ENCODE measurements around the gene SYTL1.

The SYTL1 gene, protein sequence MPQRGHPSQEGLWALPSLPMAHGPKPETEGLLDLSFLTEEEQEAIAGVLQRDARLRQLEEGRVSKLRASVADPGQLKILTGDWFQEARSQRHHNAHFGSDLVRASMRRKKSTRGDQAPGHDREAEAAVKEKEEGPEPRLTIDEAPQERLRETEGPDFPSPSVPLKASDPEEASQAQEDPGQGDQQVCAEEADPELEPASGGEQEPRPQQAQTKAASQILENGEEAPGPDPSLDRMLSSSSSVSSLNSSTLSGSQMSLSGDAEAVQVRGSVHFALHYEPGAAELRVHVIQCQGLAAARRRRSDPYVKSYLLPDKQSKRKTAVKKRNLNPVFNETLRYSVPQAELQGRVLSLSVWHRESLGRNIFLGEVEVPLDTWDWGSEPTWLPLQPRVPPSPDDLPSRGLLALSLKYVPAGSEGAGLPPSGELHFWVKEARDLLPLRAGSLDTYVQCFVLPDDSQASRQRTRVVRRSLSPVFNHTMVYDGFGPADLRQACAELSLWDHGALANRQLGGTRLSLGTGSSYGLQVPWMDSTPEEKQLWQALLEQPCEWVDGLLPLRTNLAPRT

DNA sequence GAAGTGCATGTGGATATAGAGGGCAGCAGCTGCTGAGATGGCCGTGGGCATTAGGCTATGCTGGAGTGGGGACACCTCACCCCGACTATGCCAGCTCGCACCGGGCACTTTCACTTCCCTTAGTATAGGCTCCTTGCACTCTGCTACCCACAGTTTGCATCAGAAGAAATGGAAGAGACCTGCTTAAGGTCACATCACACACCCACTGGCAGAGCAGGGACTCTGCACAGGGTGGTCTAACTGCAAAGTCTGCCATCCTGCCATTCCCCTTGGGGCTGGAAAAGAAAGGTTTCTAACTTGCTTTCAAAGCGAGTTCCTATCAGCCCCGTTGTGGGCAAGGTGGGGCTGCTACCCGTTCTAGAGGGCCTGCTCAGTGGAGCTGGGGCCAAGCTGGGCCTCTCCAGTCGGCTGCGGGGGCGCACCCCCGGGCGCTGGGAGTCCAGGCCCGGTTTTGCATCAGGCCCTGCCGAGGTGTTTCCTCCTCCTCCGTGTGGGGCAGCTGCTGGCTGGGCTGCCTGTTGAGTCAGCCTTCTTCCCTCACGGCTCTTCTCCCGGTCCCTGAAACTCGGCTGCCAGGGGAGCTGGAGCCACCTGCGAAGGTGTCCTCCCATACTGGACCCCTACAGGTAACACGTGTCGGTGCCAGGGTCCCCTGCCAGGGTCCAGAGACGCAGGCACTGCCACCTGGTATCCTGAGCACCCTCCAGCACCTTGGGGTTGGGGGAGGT lies at the start of gene SYTL1:
TSS of gene SYTL1 (plus strand) at position 498 of the 728 bp plus-strand sequence. CDS start 3,313 bp downstream, outside the sequence.
- DNase-seq (ENCODE audit: low read depth in 3 of 3): peak in 1 of 3 donors; percentile 45

DNA sequence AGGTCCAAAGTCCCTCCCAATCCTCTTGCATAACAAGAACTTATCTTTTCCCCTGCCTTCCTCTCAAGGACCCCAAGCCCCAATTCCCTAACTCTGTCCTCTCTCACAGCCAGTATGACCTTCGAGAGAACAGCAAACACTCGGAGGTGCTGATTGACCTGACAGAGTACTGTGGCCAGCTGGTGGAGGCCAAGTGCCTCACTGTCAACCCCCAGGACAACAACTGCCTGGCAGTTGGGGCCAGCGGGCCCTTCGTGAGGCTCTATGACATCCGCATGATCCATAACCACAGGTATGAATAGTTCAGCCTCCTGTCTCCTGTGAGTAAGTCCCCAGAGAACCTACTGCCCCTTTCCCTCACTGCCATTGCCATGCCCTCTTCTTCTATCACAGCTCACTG lies 49.7 kb upstream of the SYTL1 start:
- no peak for DNase-seq (ENCODE audit: low read depth in 3 of 3)

DNA sequence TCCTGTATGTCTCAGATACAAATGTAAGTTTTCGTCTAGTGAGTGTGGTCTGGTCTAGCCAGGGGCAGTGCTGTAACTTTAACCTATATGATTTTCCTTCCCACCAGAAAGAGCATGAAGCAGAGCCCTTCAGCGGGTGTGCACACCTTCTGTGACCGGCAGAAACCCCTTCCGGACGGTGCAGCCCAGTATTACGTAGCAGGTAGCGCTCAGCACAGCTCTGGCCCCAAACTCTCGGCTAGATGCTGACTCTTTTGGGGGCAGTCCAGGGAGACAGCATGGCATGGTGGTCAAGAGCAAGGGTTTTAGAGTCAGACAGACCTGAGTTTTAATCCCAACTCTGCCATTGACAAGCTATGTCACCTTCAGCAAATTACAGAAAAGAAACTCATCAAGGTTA lies 47.9 kb upstream of the SYTL1 start:
- no peak for DNase-seq (ENCODE audit: low read depth in 3 of 3)

DNA sequence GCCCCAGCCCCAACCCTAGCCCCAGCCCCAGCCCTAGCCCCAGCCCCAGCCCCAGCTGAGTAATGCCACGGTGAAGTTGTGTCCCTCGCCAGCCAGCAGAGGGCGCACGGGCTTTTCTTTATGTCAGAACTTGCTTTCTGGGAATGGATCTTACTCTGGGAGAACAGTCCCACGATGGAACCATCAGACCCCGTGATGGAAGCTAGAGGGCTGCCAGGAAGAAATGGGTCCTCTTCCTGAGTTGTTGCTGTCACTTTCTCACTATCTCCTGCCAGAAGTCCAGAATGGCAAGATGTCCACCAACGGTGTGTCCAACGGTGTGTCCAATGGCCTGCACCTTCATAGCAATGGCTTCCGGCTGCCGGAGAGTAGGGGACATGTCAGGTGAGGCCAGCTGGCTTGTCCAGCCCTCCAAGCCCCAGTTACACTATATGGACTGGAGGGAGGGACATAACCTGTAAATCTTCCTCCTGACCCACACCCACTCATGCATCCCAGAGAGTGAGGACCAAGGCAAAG lies 45.0 kb upstream of the SYTL1 start:
- DNase-seq (ENCODE audit: low read depth in 3 of 3): peak; percentile 21 to 69 (median 52)

DNA sequence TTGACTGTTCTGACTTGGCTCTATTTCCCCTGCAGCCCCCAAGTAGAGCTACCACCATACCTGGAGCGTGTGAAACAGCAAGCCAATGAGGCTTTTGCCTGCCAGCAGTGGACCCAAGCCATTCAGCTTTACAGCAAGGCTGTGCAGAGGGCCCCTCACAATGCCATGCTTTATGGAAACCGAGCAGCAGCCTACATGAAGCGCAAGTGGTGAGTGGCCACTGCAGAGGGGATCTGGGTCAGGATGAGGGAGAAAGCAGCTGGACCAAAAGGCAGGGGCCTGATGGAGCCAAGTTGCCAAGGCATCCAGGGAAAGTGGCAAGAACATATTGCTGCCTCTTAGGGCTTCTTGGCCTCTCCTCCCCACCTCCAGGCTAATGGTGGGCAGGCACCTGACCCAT lies 43.9 kb upstream of the SYTL1 start:
- no peak for DNase-seq (ENCODE audit: low read depth in 3 of 3)

DNA sequence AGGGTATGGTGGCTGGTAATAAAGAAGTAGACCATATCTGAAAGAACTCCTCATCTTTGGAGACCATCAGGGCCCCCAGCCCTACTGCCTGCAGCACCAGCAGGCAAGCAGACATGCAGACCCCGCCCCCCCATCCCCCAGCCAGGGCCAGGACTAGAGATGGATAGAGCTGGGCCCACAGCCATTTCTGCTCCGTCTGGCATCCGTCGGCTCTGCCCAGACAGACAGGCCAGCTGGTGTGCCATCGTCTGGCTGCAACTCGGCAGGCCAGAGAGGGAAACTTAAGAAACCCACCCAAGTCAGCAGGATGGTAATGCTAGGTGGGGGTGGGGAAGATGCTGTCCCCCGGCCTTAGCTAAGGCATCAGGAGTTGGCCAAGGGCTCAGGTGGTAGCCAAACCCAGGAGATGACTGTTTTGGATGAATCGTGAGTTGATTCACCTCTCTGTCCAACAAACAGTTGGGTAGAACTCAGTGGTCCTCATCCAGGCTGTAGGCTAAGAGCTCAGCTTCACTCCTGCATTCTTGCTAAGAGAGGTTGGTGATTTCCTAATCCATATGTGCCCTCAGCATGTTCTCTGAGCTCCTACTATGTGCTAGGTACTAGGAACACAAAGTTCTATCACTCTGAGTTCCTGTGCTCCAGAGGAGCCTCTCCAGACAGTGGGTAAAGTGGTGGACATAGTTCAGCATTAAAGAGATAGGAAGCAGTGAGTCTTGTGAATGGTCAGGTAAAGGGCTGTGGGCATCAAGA lies 43.0 kb upstream of the SYTL1 start:
- no peak for DNase-seq (ENCODE audit: low read depth in 3 of 3)

DNA sequence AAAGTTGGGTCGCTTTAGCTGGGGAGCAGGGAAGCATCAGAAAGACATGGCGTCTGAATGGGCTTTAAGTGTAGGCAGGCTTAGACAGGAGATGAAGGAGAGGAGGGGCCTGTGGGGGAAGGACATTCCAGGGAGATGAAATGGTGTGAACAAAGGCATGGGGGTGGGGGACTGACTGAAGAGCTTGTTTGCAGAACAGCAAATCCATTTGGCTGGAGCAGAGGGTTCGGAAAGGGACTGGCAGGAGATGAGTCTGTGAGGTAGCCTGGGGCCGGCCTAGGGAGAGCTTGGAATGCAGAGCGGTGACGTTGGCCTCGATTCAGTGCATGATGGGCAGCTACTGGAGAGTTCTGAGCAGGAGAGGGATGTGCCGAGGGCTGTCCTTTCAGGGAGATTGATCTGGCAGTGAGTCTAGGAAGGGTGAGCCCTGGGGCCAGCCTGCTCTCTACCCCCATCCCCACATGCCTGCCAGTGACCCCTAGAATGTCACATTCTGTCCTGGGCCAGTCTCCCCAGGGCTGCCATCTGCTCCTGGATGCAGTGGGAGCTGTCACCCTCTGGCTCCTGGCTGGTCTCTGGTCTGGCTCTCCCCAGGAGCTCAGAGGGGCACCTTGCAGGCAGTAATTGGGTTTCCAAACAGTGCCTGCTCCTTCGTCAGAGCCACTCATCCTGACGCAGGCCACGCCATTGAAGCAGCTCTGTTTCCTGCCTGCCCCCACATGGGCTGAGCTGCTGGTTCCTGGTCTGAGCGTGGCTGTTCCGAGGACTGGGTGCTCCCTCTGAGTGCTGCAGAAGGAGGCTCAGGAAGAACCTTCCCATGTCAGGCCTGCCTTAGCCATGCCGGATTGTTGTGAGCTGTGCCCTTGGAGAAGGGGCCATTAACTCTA lies 42.2 kb upstream of the SYTL1 start:
- DNase-seq (ENCODE audit: low read depth in 3 of 3): no peak

DNA sequence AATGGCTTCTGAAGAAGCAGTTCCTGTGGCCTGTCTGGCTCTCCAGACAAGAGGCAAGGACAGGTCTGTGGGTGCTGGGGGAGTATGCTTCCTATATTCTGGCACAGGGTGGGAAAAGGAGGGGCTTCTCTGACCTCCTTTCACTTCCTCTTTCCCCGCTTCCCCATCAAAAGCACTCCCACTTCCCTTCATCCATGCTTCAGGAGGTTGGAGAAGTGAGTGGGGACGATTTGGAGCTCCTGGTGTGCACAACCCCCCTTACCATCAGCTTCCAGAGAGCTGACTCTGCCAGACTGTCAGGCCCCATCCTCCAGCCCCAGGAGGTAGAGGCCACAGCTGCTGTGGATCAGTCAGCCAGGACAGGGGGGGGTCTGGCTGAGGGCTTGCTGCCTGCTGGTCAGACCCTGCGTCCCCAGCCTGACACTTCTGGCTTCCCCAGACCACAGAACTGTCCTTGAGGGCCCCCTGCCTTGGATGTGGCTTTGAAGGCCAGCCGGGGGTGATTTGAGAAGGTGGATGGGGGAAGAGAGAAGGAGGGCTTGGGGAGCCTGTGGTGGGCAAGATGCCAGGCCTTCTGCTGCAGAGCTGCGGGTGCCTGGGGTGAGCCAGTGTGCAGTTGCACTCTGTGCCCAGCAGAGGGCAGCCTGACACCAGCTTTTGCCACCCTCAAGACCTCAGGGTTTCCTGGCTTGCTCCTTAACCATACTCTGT lies 41.3 kb upstream of the SYTL1 start:
- peak; percentile 48 to 58 (median 54) for DNase-seq (ENCODE audit: low read depth in 3 of 3)

DNA sequence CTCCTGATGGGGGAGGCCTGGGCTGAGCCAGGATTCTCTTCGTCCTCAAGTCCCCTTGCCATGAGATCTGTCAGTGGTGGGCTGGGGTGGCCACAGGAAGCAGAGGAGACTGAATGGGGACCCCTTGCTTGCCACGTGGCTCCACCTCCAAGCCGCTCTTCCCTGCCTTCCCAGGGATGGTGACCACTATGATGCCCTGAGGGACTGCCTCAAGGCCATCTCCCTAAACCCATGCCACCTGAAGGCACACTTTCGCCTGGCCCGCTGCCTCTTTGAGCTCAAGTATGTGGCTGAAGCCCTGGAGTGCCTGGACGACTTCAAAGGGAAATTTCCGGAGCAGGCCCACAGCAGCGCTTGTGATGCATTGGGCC lies 40.8 kb upstream of the SYTL1 start:
- DNase-seq (ENCODE audit: low read depth in 3 of 3): no peak

DNA sequence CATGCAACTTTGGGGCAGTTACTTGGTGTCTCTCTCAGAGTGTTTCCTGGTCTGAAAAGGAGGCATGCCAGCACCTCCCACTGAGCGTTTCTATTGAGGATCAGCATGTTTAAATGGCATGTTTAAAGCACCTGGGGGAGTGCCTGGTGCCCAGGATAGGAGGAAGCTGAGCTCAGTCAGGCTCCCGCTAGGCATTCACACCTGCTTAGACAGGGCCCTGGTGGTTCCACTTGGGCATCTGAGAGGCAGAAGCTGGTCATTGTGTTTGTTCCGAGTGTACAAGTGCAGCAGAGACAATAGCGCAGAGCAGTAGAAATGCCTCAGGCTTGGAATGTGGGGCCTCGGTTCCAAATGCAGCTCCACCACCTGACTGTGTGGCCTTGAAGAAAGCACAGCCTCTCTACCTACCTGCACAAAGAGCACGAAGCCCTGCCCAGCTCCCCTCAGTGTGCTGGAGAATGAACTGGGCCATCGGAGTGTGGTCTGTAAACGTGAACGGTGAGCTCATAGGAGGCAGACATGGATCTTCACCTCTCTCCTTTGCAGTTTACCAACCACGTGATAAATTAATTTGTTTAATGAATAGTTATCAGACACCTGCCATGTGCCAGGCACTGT lies 40.1 kb upstream of the SYTL1 start:
- no peak for DNase-seq (ENCODE audit: low read depth in 3 of 3)

DNA sequence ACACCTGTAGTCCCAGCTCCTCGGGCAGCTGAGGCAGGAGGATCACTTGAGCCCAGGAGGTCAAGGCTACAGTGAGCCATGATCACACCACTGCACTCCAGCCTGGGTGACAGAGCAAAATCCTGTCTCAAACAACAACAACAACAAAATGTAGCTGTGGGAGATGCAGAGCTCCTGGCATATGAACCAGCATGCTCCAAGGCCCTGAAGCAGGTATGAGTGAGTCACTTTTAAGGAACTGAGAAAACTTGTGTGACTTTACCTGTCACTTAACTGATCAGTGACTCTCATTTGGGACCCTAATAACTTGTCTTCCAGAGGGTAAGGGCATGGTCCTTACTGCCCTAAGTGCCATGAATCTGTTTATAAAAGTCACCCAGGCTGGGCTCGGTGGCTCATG lies 39.2 kb upstream of the SYTL1 start:
- no peak for DNase-seq (ENCODE audit: low read depth in 3 of 3)

DNA sequence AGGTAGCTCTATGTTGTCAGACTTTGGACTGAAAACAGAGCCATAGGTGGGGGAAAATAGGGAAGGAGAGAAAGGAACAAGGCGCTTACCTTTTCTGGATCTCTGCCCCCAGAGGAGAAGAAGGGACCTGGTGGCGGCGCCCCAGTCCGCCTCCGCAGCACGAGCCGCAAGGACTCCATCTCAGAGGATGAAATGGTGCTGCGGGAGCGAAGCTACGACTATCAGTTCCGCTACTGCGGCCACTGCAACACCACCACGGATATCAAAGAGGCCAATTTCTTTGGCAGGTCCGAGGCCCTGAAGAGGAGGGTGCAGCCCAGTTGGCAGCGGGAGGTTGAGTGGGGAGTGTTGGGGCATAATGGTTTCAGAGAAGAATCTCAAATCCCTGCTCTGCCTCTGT lies 38.3 kb upstream of the SYTL1 start:
- DNase-seq (ENCODE audit: low read depth in 3 of 3): no peak

DNA sequence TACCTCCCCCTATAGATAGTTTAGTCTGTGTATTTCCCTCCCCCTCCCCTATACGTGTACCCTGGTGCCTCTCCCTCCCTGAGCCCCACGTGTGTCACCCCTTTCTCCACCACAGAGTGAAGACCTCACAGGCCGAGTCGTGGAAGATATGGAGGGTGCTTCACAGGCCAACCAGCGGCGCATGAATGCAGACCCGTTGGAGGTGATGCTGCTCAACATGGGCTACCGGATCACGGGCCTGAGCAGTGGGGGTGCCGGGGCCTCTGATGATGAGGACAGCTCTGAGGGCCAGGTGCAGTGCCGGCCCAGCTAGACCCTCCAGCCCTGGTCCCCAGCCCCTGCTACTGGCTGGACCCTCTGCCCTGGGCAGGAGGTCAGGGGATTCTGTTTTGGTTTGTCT lies 35.8 kb upstream of the SYTL1 start:
- no peak for DNase-seq (ENCODE audit: low read depth in 3 of 3)

DNA sequence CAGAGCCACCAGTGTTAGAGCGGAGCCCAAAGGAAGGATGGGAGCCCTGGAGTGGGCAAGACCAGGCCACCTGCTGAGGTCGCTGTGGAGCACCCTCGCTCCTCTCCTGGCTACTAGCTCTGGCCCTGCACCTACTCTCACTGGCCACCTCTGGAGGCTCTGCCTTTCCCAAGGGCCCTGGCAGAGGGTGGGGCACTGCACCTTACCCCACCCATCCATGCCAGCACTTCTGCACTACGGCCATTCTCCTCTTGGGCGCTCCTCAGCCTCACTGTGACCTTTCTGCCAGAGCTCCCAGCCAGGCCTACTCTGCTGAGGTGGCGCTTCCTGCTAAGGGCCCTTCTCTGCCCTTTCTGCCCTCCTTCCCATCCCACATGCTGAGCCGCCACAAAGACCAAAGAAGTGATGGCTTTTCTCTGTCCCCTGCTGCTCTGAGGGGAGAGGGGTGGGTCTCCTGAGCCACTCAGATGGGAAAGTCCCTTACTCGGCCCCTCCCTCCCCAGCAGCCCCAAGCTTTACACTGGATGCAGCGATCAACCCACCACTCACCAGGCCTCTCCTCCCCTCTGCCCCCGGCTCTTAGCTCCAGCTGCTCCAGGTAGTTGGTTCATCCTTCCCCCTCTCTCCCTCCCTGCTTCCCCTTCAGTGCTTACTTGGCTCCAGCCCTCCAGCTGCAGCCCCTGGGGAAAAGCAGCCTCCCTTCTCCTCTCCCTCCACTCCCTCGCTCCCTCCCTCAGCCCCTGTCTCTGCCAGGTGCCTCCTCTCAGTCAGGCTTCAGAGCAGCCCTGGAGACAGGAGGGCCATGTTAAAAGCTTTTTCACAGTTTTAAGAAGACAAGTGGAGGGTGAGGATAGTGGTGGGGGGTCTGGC lies 34.7 kb upstream of the SYTL1 start:
- no peak for DNase-seq (ENCODE audit: low read depth in 3 of 3)

DNA sequence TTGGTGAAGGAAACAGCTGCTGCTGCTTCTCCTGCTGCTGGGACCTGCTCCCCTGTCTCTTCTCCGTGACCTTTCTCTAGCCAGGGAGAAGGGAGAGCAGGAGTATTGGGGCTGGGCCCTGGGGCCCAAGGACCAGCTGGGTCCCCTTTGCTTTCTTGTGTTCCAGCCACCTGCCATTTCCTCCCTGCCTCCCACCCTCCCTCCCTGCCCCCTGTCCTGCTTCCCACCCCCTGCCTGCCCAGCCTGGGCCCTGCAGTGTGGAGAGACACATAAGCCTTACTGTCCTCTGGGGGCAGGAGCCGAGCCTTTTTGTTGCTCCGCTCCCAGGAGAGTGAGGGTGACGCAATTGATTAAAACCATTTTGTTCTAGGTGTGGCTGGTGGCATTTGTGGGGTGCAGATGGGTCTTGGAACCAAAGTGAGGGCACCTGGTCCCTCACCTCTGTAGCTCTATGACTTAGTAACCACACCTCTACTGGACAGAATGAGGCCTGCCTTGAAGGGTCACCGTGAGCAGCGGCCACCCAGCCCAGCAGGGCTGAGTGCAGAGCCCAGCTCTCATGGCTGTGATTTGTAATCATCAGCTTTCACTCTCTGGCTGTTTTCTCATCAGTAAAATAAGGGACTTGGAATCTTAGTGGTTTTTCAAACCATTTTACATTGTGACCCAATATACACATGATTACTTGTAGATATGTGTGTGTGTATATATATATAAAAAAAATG lies 33.8 kb upstream of the SYTL1 start:
- no peak for DNase-seq (ENCODE audit: low read depth in 3 of 3)

DNA sequence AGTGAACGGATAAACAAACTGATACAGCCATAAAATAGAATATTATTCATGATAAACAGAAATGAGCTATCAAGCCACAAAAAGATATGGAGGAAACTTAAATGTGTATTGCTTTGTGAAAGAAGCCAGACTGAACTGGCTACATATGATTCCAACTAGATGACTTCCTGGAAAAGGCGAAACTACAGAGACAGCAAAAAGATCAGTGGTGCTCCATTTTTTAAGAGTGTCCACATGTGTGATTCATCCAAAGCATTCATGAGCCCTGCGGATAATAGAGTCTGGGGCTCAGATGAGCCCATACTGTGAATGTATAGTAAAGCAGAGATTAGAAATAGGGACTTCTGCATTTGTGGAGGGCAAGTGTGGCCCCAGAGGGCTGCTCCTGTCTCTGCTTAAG lies 27.7 kb upstream of the SYTL1 start:
- no peak for DNase-seq (ENCODE audit: low read depth in 3 of 3)

DNA sequence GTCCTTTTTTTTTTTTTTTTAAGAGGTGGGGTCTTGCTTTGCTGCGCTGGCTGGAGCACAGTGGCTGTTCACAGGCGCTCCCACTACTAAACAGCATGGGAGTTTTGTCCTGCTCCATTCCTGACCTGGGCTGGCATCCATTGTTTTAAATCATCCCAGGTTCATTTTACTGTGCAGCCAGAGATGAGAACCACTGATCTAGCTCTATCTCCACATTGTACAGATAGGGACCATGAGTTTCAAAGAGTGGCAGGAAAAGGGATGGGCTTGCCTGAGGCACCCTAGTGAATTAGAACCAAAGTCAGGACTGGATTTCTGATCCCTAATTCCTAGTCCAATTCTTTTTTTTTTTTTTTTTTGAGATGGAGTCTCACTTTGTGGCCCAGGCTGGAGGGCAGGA lies 27.1 kb upstream of the SYTL1 start:
- no peak for DNase-seq (ENCODE audit: low read depth in 3 of 3)

DNA sequence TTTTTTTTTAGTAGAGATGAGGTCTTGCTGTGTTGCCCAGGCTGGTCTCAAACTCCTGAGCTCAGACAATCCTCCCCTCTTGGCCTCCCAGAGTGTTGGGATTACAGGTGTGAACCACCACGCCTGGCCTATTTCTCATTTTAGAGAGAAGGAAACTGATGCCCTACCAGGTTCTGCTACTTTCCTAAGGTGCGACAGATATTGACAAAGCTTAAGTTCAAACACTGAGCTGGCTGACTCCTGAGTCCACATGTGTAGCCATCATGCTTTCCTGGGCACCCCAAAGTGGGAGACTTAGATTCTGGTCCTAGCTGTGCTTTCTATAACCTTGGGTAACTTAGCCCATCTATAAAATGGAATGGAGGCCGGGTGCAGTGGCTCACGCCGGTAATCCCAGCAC lies 25.0 kb upstream of the SYTL1 start:
- DNase-seq (ENCODE audit: low read depth in 3 of 3): no peak
